Right lobe of liver (tissue), 6 donors: Measurements from ENCODE around the gene C11orf98. TPM values are rescaled to one million over a fixed set of nuclear protein-coding genes. Genes with fewer than 3 reads are reported as not detected.

Experiments used
- ATAC-seq, 4 donors: fragments of 200-7000 bp; cut with Tn5 transposase; one replicate each; pipeline ENCODE4 v1.9.1; 2020; ENCODE audit warnings: mild to moderate bottlenecking in 4 of 4, moderate library complexity in 4 of 4
- DNase-seq, 3 donors: peaks; one replicate each; pipeline ENCODE4 v3.0.0-alpha.2; 2020
- H3K27ac ChIP-seq, 3 donors: fragments of 200-600 bp; one replicate each; pipeline ENCODE4 v1.8.0; 2022
- H3K27me3 ChIP-seq, 2 donors: fragments of 200-600 bp; one replicate each; pipeline ENCODE4 v1.8.0; 2022
- H3K36me3 ChIP-seq, 4 donors: fragments of 200-600 bp; sonication (generic) in 1 of 4; one replicate each; pipeline versions ENCODE4 v1.5.1 to v1.8.0; 2017 to 2022; ENCODE audit warnings: control low read depth in 1 of 4
- H3K4me1 ChIP-seq, 4 donors: fragments of 200-600 bp; sonication (generic) in 1 of 4; one replicate each; pipeline versions ENCODE4 v1.5.1 to v1.8.0; 2017 to 2022; ENCODE audit warnings: control low read depth in 1 of 4
- H3K4me3 ChIP-seq, 3 donors: fragments of 200-600 bp; one replicate each; pipeline ENCODE4 v1.8.0; 2022
- H3K9me3 ChIP-seq, 4 donors: fragments of 200-600 bp; sonication (generic) in 1 of 4; one replicate each; pipeline versions ENCODE4 v1.5.1 to v1.8.0; 2017 to 2022; ENCODE audit warnings: control low read depth in 1 of 4
- POLR2A ChIP-seq: fragments of 450-650 bp; IDR thresholded peaks from one replicate; pipeline ENCODE4 v1.6.1; 2017; ENCODE audit warnings: antibody characterized with exemption, mild to moderate bottlenecking
- WGBS: methylation state at CpG from one replicate; pipeline ENCODE4 v1.1.6; 2018; ENCODE audit warnings: low coverage, low lambda C conversion rate; ENCODE audit not compliant: insufficient coverage; ENCODE audit errors: missing lambda C conversion rate; 5-methylcytosine and 5-hydroxymethylcytosine counted together
- intact Hi-C, 2 donors: fragments of 100-400 bp; cut with DNase I; formaldehyde crosslinking; loops; one replicate each; pipeline versions ENCODE4 v1.11.2 to v1.14.1; 2022
- total RNA-seq, 6 experiments: library from RNA; depleted of rRNA in 2 of 6; stranded (reverse); fragments of >200 nt in 2 of 6; fragmentation: NEBNext Ultra II Directional in 3 of 6; extraction: Animal tissue kit (Norgen Biotek cat#: 25700) in 3 of 6; gene quantifications; one replicate each; pipeline versions ENCODE4 v1.1.0 to v1.2.4, GENCODE V29; 2016 to 2023
- TF ChIP-seq, protein P1 (sequence below), 4 donors: fragments of 200-600 bp in 3 of 4; fragments of 450-650 bp in 1 of 4; IDR thresholded peaks; one replicate each; pipeline versions ENCODE4 v1.5.1 to v1.8.0; 2016 to 2022; ENCODE audit warnings: antibody characterized with exemption in 4 of 4, mild to moderate bottlenecking in 2 of 4
- donor health status: DM: no; HTN: yes; CAD: no.
- donor health status: DM: no; HTN: no; CAD: no.
- donor health status: DM: no; HTN: no; CAD: no.
- donor health status: DM: no; HTN: yes; CAD: no.
- donor health status: DM: no; HTN: yes; CAD: no.

Gene C11orf98
- total RNA-seq, 6 experiments from 2014 or later, result 18.6 to 52.0 (median 25.6) TPM

GRCh38 chr11:62667460-62667859 is 2.5 kb upstream of the C11orf98 start:
- TF ChIP-seq POLR2A, result no peak
- TF ChIP-seq, protein P1, sequence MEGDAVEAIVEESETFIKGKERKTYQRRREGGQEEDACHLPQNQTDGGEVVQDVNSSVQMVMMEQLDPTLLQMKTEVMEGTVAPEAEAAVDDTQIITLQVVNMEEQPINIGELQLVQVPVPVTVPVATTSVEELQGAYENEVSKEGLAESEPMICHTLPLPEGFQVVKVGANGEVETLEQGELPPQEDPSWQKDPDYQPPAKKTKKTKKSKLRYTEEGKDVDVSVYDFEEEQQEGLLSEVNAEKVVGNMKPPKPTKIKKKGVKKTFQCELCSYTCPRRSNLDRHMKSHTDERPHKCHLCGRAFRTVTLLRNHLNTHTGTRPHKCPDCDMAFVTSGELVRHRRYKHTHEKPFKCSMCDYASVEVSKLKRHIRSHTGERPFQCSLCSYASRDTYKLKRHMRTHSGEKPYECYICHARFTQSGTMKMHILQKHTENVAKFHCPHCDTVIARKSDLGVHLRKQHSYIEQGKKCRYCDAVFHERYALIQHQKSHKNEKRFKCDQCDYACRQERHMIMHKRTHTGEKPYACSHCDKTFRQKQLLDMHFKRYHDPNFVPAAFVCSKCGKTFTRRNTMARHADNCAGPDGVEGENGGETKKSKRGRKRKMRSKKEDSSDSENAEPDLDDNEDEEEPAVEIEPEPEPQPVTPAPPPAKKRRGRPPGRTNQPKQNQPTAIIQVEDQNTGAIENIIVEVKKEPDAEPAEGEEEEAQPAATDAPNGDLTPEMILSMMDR (IDR thresholded peaks at IDR 0.05), result no peak
- 73% methylated on average over 2 of the region's 2 CpGs for WGBS
- Histone ChIP-seq H3K36me3 (peaks cover 0 to 8% (median 0%) of the 10 kb centered on the region in 4 donors), H3K9me3 (no peaks in the 10 kb centered on the region), H3K4me3 (no peak overlapping the region), H3K27ac (no peak overlapping the region), H3K4me1 (peaks cover 0 to 52% (median 15%) of the 10 kb centered on the region in 4 donors), H3K27me3 (no peaks in the 10 kb centered on the region)
- ATAC-seq, result no peak
- intact Hi-C loops, result no loop called here
- DNase-seq, result no peak

DNA sequence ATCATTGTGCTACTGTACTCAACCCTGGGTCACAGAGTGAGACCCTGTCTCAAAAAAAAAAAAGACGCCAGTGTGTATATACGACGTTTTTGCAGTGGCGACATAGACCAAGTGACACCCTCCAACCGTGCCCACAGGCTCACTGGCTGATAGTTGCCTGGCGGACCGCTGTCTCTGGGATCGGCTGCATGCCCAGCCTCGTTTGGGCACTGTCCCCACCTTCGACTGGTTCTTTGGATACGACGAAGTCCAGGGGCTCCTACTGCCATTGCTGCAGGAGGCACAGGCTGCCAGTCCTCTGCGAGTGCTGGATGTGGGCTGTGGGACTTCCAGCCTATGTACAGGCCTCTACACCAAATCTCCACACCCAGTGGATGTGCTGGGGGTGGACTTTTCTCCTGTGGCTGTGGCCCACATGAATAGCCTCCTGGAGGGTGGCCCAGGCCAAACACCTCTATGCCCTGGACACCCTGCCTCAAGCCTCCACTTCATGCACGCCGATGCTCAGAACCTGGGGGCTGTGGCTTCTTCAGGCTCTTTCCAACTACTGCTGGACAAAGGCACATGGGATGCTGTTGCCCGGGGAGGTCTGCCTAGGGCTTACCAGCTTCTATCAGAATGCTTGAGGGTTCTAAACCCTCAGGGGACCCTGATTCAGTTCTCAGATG is 1.4 kb upstream of the C11orf98 start:
- WGBS, result 50% methylated on average over 9 of the region's 16 CpGs
- no peaks in the 10 kb centered on the region for H3K27me3 ChIP-seq
- peak overlapping the region; percentile 59 to 81 (median 72) for H3K27ac ChIP-seq
- H3K36me3 ChIP-seq, result peaks cover 0 to 15% (median 2%) of the 10 kb centered on the region in 4 donors
- no peak for ATAC-seq
- DNase-seq, result peak in 1 of 3 donors; percentile 55
- intact Hi-C loops, result no loop called here
- peak overlapping the region; percentile 70 to 89 (median 75) for H3K4me3 ChIP-seq
- H3K9me3 ChIP-seq, result no peaks in the 10 kb centered on the region
- peaks cover 0 to 48% (median 15%) of the 10 kb centered on the region in 4 donors for H3K4me1 ChIP-seq
- TF ChIP-seq, protein P1 (IDR thresholded peaks at IDR 0.05), result no peak
- TF ChIP-seq POLR2A, result no peak

- no peak for TF ChIP-seq POLR2A
- TF ChIP-seq, protein P1 (IDR thresholded peaks at IDR 0.05), result no peak
- H3K27ac ChIP-seq, result peak overlapping the region; percentile 59 to 81 (median 72)
- ATAC-seq (peak in 3 of 4 donors; percentile 19 to 44 (median 22)), DNase-seq (peak in 2 of 3 donors; percentile 45 to 73)
- peaks cover 0 to 15% (median 2%) of the 10 kb centered on the region in 4 donors for H3K36me3 ChIP-seq
- 5% methylated on average over 16 of the region's 39 CpGs for WGBS
- H3K4me1 ChIP-seq, result peaks cover 0 to 44% (median 14%) of the 10 kb centered on the region in 4 donors
- H3K4me3 ChIP-seq, result peak overlapping the region; percentile 70 to 89 (median 75)
- intact Hi-C loops, result no loop called here
- no peaks in the 10 kb centered on the region for H3K27me3 ChIP-seq
- no peaks in the 10 kb centered on the region for H3K9me3 ChIP-seq
Measured at GRCh38 chr11:62665599-62666258, 719 bp upstream of the C11orf98 start.

GRCh38 chr11:62664405-62665074 is 470 bp downstream of the C11orf98 start:
- Histone ChIP-seq H3K36me3 (peaks cover 0 to 15% (median 2%) of the 10 kb centered on the region in 4 donors), H3K27ac (peak overlapping the region; percentile 66 to 81 (median 72)), H3K27me3 (no peaks in the 10 kb centered on the region), H3K4me1 (peaks cover 0 to 35% (median 10%) of the 10 kb centered on the region in 4 donors), H3K9me3 (no peaks in the 10 kb centered on the region), H3K4me3 (peak overlapping the region; percentile 70 to 89 (median 75))
- TF ChIP-seq, protein P1 (IDR thresholded peaks at IDR 0.05), result no peak
- no peak for TF ChIP-seq POLR2A
- WGBS, result 7% methylated on average over 16 of the region's 36 CpGs
- peak; percentile 35 to 51 (median 38) for ATAC-seq
- intact Hi-C loops, result no loop called here
- no peak for DNase-seq
